GM20431 (cell line): ENCODE results near the gene COPB1.

Experiments
- in situ Hi-C: fragments of 300-500 bp; cut with MseI, MboI; formaldehyde crosslinking; loops from one replicate; pipeline ENCODE4 v1.15.0; 2020; ENCODE audit warnings: low sequenced_read_pairs; ENCODE audit not compliant: unreplicated experiment

The COPB1 gene, protein sequence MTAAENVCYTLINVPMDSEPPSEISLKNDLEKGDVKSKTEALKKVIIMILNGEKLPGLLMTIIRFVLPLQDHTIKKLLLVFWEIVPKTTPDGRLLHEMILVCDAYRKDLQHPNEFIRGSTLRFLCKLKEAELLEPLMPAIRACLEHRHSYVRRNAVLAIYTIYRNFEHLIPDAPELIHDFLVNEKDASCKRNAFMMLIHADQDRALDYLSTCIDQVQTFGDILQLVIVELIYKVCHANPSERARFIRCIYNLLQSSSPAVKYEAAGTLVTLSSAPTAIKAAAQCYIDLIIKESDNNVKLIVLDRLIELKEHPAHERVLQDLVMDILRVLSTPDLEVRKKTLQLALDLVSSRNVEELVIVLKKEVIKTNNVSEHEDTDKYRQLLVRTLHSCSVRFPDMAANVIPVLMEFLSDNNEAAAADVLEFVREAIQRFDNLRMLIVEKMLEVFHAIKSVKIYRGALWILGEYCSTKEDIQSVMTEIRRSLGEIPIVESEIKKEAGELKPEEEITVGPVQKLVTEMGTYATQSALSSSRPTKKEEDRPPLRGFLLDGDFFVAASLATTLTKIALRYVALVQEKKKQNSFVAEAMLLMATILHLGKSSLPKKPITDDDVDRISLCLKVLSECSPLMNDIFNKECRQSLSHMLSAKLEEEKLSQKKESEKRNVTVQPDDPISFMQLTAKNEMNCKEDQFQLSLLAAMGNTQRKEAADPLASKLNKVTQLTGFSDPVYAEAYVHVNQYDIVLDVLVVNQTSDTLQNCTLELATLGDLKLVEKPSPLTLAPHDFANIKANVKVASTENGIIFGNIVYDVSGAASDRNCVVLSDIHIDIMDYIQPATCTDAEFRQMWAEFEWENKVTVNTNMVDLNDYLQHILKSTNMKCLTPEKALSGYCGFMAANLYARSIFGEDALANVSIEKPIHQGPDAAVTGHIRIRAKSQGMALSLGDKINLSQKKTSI

DNA sequence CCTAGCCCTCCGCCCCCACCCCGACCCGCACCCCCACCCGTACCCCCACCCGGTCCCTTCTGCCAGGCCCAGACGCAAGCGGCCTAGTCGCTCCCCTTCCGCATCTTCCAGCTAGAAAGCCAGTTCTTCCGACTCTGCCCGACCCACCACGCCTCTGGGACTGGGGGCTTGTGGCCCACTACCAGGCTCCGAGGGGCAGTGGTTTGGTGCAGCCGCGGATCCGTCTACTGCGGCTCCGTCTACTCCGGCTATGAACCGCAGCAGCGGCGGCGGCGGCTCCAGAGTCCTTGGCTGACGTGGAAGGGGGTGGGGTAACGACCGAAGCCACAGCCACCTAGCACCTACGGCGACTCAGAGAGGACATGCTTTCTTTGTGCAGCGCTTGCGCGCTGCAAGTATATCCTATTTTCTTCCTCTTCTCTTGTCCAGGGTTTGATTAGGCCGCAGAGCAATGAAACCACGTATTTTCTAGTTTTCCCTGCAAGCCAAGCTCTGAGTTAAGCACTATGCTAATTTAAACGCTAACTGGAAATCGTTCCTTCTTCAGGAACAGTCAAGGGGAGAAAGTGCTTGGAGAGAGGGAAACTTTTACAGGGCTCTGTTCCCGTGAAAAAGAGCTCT is at the start of gene COPB1:
TSS of gene COPB1 (minus strand) at position 252 of the 621 bp plus-strand sequence. CDS start 883 bp downstream, outside the sequence.
- in situ Hi-C loops = no loop called here

DNA sequence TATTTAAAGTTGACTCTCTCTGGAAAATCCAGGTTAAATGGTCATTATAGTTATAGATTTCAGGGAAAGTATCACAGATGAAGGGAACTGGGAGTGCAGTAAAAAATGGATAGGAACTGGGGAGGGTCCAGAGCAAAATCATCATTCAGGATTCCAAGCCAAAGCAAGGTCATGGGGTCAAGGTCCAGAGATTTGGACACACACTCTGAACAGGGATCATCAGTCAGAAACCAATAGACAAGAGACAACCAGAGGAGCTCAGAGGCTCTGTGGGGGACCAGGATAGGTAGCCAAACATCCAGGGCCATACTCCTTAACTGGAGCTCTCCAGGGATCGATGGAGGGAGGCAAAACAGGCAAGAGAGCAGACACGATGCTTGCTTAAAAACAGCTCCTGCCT is 47.8 kb upstream of the COPB1 start:
- in situ Hi-C loops = loop anchor here (25.0 kb wide), 2 partner anchors 215 to 365 kb away; no protein-coding TSS in a partner anchor

DNA sequence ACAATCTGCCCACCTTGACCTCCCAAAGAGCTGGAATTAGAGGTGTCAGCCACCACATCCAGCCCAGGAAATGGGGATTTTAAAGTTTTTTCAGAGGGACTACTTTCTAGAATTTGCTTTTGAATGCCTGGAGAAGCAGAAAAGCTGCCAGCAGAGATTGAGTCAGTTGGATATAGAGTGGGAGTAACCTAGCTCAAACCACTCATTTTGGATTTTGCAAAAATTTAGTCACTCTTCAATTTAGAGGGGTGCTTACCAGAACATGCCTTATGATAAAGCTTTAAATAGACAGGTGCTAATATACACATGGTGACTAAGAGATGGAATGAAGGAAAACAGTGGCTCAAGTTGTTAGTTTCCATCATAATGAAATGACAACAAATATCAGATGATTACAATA is 47.1 kb upstream of the COPB1 start:
- in situ Hi-C loops = loop anchor here (25.0 kb wide), 2 partner anchors 216 to 366 kb away; no protein-coding TSS in a partner anchor

DNA sequence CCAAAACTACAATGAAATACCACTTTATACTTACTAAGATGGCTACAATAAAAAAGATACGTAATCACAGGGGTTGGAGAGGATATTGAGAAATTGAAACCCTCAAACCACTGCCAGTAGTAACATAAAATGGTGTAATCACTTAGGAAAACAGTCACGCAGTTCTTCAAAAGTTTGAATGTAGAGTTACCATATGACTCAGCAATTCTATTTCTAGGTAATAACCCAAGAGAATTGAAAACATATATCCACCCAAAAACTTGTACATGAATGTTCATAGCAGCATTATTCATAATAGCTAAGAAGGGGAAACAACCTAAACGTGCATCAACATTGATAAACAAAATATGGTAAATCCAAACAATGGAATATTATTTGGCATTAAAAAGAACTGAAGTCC is 45.0 kb upstream of the COPB1 start:
- in situ Hi-C loops = loop anchor here (25.0 kb wide), 2 partner anchors 218 to 368 kb away; no protein-coding TSS in a partner anchor

DNA sequence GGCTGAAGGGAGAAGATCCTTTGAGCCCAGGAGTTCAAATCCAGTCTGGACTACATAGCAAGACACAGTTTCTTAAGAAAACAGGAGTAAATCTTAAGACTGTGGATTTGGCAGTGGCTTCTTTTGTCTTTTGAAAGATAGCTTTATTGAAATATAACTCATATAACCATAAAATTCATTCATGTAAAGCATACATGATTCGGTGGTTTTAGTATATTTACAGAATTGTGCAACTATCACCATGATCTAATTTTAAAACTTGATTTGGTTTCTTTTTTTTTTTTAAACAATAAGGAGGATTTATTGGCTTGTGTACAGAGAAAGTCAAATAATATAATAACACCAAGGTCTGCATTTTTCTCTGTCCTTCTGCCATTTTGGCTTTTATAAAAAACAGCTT is 43.6 kb upstream of the COPB1 start:
- in situ Hi-C loops = loop anchor here (25.0 kb wide), 2 partner anchors 219 to 369 kb away; no protein-coding TSS in a partner anchor

DNA sequence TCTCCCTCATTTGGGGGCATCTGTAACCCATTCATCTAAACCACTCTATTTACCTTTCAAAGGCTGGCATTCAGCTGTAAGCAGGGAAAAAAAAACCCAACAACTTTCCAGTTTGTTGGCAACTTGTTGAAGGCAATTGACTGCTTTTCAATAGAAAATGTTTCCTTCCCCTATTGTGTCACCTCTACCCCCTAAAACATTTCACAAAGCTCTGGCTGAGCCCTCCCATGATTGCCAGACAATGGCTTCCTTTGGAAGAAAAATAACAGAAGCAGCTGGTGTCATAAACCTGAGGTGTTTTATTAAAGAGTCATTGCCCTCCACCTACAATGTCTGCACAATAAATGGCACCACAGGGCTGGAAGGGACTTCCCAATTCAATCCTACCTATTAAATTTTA is 42.7 kb upstream of the COPB1 start:
- in situ Hi-C loops = loop anchor here (25.0 kb wide), 2 partner anchors 220 to 370 kb away; no protein-coding TSS in a partner anchor

DNA sequence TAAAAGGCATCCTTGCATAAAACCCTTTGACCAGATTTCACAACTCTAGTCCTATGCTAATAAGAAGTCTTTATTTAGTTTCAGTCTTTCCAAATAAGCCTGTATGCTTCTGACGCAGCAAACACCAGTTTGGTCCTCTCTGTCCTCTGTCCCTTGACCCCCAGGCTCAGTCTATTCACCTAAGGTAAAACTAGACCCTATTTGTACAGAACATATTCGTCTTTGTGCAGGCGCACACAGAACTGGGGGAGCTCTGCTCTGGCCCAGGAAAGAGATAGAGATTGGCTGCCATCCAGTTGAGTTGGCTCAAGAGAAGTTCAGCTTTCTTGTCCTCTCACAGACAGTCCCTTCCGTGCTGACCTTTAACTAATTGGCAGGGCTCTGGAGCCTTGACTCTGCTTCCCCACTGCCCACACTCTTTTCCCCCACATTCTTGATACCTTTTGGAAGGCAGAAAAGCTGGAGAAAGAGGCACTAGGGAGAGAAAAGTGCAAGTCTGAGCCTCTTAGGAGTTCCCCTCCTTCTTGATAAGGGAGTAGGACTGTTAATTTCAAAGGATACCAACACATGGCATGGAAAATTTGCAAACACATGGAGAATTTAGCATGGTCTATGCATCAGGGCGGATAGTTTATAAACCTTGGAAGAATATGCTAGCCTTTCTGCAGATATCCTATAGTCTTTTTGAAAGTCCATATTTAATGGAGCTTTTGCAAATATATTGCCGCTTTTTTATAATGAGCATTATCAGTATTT is 41.8 kb upstream of the COPB1 start:
- in situ Hi-C loops = loop anchor here (25.0 kb wide), 2 partner anchors 221 to 371 kb away; no protein-coding TSS in a partner anchor

DNA sequence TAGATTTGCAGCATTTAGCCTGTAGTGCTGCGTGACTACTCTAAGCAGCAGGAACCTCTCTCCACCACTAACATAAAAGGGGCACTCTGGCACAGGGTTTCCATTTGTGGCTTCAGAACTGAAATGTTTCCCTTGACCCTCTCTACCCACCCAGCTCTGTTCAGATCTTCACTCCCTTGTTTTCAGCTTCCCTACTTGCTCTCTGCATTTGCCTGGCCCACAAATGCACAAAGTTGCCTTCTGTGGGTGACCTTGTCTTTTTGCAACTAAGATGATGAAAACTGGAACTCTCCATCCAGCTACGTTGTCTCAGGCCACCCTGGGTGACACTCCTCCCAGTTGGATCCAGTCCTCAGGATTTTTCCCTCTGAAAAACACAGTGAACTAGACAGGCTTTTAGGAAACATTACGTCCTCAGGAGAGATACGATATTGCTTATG is 40.4 kb upstream of the COPB1 start:
- in situ Hi-C loops = loop anchor here (25.0 kb wide), 2 partner anchors 222 to 372 kb away; no protein-coding TSS in a partner anchor

DNA sequence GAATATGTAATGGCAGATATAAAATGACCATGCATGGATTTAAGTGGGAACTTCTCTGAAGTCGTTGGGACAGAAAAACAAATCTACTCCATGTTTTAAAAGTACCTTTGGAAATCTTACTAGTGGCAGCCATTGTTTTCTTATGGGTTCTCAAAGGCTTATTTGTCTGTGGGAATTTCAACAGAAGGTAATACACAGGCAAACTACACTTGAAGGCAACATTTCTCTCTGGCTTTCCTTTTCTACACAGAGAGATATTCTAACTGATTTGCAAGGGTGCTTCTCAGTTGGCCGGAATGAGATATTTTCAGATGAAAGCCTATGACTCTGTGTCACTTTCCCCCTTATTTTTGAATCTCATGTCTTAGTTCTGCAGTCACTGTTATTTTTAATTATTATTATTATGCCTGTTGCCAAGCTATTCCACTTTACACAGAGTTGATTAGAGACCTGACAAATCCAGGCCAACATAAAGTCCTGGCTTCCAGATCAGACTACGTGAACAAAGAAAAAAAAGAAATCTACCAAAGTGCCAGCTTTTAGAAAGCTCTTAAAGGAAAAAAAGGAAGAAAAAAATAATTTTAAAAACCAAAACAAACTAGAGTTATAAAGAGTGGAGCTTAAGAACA is 39.4 kb upstream of the COPB1 start:
- in situ Hi-C loops = loop anchor here (25.0 kb wide), 2 partner anchors 223 to 373 kb away; no protein-coding TSS in a partner anchor

DNA sequence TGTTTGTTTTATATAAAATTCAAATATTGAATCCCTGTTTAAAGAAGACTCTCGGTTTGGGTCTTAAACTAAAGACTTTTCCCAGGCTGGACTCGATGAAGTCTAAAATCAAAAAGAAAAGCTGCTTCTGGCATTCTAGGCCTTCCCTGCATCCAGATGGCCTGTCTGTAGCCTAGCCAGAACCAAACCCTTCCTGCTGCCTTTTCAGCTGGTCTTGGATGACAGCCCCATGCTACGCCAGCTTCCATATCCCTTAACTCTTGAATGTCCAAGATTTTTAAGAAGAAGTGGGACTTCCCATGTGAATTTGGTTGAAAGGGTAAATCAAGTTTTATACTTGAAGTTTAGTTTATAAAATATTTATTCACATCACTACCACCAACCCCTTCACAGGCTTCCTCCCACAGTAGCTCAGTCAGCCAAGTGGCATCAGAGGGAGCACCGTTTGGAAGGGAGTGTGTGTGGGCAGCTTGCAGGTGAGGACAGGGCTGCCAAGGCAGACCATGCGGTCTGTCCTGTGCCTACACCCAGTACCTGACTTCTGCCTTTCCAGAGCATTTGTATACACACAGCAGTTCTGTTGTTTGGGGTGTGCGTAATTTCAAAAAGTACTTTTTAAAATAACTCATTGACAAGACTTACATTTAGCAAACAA is 38.8 kb upstream of the COPB1 start:
- in situ Hi-C loops = loop anchor here (25.0 kb wide), 2 partner anchors 224 to 374 kb away; no protein-coding TSS in a partner anchor

DNA sequence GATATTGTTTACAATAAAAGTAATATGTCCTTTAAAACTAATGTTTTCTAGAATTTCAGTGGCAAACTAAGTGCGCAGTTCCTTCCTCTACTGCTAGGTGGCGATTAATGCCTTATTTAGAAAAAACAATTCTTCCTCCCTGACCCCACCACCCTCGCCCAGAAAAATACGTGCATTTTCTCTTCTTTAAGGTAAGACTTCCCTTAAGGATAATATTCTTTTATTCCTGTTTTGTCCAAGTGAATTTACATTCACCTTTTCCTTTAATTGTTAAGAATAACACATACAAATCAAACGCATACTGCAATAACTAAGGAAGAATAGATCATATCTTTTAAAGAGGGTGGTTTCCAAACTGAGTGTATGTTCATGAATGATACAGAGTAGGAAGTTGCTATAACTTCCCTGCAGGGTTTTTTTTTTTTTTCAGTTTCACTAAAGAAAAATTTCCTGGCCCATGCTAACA is 37.6 kb upstream of the COPB1 start:
- in situ Hi-C loops = loop anchor here (25.0 kb wide), 2 partner anchors 225 to 375 kb away; no protein-coding TSS in a partner anchor

DNA sequence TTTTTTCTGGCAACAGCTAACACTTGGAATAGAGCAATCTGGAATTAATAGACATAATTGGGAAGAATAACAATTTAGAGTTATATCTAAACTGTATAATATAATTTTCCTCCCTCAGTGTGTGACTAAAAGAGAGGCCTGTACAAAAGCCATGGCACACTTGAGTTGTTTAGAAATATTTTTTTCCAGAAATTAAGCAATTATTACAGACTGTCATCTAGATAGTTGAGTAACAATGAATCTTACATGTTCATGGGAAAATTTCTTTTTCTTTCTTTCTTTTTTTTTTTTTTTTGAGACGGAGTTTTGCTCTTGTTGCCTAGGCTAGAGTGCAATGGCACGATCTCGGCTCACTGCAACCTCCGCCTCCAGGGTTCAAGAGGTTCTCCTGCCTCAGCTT is 35.6 kb upstream of the COPB1 start:
- in situ Hi-C loops = loop anchor here (25.0 kb wide), 2 partner anchors 227 to 377 kb away; no protein-coding TSS in a partner anchor

DNA sequence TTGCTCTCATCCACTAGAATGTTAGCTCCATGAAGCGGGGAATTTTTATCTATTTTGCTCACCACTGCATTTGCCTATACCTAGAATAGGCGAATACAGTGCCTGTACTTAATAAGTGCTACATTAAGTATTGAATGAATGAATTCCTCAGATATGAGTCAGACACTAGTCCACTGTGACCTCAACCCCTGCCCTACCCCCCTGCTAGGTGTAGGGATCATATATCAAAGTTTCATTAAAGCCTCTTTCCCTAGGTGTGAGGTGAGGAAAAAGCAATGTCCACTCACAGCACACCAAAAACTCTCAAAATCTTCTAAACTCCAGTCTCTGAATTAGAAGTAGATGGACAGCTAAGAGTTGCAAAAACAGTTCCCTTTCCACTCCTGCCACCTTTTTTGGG is 30.3 kb upstream of the COPB1 start:
- in situ Hi-C loops = loop anchor here (25.0 kb wide), 2 partner anchors 232 to 382 kb away; no protein-coding TSS in a partner anchor

DNA sequence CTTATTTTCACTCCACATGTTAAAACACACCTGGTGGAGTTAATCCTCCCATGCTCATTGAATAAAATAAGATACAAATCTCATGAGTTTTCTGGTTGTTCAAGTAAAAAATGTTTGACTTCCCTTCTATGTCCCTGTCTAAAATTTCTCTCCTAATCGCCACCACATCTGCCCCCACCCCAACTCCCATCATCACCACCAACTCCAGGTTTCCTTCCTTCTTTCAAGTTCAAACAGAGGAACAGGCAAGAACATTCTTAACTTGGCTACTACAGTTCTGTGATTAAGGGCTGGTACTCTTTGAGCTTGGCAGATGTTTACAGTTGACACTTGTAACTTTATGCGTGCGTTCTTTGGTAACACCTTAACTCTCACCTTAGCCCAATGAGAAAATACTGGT is 29.7 kb upstream of the COPB1 start:
- in situ Hi-C loops = loop anchor here (25.0 kb wide), 2 partner anchors 233 to 383 kb away; no protein-coding TSS in a partner anchor

DNA sequence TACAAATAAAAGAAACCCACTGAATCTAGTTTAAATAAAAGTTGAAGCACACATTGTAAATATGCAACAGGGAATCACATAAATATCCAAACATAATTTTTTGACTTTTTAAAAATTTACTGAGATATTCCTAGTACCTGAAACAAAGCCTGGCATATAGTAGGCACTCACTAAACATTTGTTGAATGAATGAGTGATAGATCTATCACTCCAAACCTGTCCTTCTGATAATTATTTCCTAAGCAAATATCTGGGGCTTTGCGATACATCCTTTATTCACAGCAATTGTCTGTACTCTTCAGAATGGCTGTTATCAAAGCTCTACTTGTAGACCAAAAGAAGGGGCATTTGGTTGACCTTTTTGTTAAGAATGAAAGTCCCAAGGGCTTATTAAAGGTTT is 23.2 kb upstream of the COPB1 start:
- in situ Hi-C loops = no loop called here

DNA sequence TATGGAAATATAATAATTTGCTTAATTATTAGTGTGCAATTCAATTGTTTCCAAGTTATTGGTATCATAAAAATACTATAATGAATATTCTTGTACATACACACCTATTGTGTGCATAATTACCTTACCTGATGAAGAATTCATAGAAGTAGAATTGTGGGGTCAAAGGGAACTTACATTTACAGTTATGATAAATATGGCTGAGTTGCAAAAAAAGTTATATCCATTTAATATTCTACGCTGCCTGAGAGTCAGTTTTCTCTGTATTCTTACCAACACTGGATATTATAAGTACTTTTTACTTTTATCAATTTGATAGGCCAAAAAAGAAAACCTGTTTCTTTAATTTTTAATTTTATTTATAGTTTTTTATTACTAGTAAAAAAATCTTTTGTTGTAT is 22.6 kb upstream of the COPB1 start:
- in situ Hi-C loops = no loop called here

DNA sequence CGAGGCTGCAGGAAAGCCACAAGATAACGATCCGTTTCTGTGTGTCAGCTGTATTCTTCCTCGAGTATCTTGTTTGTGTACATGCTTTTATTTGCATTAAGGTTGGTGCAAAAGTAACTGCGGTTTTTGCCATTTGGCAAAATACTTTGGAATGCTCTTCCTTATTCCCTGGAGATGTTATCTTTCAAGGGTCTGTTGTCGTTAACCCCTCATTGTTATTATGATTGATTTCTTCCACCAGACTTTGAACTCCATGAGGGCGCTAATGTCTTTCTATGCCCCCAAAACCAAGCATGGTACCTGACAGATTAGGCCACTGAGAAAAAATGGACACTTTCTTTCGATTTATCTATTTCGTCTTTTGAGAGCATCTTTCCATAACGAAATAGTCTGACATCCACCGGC is 21.1 kb upstream of the COPB1 start:
- in situ Hi-C loops = no loop called here
